Cortex of kidney (tissue), 1 donor: ENCODE data around the gene RAD50.
"Not testable (repeated sequence)": the region's sequence is repeated elsewhere in the genome, so short reads cannot be mapped to it uniquely, and the experiment has no call there.

Source experiments
- DNase-seq: peaks from one replicate; lab custom pipeline; 2025; lab: John Stamatoyannopoulos, UW

The RAD50 gene

DNA sequence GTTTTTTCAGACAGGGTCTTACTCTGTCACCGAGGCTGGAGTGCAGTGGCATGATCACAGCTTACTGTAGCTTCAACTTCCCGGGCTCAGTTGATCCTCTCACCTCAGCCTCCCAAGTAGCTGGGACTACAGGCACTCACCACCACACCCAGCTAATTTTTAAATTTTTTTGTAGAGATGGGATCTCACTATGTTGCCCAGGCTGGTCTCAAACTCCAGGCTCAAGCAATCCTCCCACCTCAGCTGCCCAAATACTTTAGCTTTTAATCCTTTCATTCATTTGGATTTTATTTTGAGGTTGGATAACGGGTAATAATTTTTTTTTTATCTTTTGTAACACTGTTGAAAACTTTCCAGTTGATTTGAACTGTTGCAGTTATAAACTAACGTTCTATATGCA is 76.8 kb downstream of the RAD50 start:
- DNase-seq = not testable (repeated sequence)

DNA sequence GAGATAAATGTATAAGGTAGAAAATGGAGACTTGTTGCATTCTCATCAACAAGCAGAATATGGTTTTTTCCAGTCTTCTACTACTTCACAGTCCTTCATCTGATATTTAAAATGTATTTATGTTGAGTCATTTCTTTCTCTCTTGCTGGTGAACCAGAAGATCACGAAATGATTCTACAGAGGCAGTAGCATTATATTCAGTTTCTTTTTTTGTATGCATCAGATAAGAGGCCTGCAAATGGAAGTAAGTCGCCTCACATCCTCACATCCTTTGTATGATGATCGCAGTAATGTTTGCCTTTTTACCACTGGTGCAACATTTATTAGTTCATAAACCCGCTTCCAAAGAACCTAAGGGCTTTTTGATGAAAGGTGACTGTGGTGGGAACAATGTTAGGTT is 79.1 kb downstream of the RAD50 start:
- DNase-seq = no peak

DNA sequence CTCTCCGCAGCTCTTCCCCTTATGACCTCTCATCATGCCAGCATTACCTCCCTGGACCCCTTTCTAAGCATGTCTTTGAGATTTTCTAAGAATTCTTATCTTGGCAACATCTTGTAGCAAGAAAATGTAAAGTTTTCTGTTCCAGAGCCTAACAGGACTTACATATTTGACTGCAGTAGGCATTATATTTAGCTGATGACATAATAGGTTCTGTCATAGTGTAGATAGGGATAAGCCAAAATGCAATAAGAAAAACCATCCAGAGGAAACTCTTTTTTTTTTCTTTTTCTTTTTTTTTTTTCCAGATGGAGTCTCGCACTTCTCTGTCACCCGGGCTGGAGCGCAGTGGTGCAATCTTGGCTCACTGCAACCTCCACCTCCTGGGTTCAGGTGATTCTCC is 80.5 kb downstream of the RAD50 start:
- no peak for DNase-seq

DNA sequence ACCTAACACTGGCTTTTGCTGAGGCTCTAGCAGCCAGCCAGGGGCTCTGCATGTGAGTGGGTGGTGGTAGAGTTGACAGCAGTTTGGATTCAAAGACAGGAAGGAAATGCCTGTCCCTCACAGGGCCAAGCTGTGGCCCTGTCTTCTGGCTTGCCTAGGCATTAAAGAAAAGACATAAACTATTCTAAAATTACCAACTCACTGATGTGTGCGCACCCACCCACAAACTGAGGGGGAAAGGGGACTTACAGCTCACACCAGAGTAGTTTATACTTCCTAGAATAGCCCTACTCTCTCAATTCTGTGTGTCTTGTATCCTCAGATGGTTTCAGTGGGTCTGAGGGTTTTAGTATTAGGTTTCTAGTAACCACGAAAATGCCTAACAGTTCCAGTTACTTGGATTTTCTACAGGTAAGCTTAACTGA is 82.9 kb downstream of the RAD50 start:
- DNase-seq = no peak

DNA sequence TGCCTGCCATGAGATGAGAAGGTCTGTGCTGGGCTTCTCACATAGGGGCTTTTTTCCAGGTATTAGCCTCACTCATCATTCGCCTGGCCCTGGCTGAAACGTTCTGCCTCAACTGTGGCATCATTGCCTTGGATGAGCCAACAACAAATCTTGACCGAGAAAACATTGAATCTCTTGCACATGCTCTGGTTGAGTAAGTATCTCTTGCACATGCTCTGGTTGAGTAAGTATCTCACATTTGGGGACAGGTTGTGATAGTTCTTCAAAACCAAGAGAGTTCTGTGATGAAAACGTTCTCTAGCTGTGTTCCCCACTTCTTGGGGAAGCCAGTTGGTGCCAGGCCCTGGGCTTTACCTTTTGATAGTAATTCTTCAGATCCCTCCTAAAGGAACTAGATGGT is 83.8 kb downstream of the RAD50 start:
- DNase-seq = no peak

DNA sequence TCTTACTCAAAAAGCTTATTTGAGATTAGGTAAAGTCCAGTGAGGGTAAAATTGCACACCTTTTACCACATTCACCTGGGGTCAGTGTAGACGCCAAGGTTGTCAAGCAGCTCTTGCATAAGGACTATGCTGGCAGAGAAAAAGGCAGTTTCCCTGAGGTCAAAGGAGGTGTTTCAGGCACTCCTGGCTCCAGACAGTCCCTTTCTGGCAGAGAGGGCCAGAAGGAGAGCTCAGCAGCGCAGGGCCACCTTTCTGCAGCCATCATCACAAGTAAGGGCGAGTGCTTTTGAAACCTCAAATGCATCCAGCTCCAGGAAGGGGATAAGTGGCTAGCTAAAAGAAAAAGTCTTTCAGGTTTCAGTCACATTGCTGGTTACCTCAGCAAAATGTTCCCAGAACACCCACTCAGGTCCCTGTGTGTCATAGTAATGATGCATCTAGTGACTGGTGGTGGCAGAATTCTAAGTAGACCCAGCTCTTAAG is 84.5 kb downstream of the RAD50 start:
- no peak for DNase-seq

DNA sequence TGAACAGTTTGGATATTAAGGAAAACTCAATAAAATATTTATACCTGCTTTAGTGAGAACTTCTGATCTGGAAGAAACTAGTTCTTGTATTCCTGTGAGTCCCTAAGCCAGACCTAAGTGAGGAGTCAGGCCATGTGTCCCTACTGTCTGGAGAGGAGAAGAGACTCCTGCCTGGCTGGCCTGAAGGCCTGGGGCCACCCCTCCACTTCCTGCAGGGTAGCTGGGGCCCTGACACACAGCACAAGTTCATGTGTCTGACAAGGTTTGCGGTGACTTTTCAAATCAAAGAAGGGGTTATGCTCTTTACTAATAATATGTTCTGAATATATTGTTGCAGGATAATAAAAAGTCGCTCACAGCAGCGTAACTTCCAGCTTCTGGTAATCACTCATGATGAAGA is 85.1 kb downstream of the RAD50 start:
- DNase-seq = no peak

DNA sequence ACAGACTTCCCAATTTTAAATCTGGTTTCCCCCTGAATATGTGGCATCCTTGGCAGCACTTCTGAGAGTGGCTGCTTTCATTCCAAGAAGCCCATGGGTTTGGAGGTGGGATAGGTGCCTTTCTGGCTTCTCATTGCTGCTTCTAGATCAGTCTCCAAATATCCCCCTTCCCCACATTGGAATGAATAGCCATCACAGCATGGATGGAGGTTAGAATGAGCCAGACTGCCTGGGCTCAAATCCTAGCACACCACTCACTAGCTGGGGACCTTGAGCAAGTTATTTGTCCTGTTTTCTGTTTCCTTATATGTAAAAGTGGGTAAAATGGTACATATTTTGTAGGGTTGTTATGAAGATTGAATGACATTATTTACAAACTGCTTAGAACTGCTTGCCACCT is 87.4 kb downstream of the RAD50 start:
- DNase-seq = no peak

DNA sequence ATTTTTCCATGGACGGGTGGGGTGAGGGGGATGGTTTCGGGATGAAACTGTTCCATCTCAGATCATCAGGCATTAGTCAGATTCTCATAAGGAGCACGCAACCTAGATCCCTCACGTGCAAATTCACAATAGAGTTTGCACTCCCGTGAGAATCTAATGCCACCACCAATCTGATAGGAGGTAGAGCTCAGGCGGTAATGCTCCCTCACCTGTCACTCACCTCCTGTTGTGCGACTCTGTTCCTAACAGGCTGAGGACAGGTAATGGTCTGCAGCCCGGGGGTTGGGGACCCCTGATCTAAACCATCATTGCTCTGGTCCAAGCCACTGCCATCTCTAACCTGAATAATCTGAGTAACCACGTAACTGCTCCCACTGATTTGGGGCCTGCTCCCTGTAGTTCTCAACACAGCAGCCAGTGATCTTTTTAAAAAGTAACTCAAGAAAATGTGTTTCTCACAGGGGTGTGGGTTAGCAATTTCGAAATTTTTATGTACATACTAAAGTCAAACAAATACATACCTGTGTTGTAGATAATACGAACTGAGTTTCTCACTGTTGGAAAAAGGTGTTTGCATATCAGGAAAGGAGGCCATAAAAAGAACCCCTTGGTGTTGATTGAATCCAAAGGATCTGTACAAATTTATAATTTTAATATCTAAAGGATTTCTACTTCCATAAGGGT is 89.9 kb downstream of the RAD50 start:
- DNase-seq = no peak

DNA sequence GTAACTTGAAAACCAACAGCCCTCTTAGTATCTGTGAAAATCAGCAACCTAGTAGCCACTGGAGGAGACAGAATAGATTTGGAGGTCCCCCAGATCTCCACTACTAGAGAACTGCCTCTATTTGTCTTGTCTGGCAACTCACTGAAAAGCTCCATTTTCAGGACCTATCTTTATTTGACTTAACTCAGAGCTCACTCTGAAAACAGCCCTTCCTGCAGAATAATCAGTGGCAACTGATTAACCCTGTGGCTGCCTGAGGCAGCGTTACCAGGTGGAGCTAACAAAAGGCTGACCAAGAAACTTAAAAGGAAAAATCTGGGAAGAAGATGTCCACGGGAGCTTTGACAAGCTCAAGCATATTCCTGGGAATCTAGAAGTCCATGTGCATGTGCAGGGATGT is 90.7 kb downstream of the RAD50 start:
- DNase-seq = no peak

DNA sequence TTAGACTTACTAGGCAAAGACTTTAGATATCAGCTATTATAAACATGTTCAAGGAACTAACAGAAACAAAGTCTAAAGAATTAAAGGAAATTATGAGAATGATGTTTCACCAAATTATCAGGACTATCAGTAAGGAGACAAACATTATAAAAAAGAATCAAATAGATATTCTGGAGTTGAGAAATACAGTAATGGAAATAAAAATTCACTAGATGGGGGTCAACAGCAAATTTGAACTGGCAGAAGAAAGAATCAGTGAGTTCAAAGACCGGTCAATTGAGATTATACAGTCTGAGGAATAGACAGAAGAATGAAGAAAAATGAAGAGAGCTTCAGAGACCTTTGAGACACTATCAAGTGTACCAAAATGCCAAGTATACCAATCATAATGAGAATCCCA is 91.6 kb downstream of the RAD50 start:
- no peak for DNase-seq

DNA sequence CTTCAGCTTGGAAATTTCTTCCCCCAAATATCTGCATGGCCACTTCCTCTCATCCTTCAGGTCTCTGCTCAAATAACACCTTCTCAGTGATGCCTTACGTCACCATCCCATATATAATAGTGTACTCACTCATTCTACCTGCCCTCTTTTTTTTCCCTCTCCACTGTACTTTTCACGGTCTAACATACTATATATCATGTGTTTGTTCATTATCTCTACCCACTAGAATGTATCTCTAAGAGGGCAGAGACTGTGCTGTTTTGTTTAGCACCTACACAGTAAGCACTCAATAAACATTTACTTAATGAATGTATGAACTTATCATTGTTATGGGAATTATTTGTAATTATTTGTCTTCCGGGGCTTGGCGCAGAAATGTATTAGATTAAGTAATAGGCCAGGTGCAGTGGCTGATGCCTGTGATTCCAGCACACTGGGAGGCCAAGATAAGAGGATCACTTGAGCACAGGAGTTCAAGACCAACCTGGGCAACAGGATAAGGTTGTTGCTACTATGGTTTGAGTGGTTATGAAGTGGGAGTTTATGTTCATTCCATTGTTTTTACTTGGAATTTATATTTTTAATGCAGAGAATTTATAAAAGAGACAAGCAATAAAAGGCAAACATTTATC is 95.2 kb downstream of the RAD50 start:
- DNase-seq = no peak

DNA sequence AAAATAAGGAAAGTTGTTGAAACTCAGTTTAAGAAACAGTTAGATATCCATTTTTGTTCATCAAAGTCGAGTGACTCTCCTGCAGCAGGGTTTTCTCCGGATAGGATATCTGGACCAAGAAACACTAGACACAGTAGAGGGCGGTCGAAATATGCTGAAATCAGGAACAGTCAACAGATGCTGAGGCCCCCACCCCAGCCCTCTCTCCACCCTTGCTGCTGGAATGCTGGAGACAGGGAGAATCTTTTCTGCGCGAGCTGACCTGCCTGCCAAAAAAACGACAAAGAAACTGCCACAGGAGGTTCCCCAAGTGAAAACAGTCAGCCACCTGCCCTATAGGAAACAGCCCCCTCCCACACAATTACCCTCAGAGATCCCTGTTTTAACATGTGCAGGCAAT is 96.9 kb downstream of the RAD50 start:
- DNase-seq = no peak

DNA sequence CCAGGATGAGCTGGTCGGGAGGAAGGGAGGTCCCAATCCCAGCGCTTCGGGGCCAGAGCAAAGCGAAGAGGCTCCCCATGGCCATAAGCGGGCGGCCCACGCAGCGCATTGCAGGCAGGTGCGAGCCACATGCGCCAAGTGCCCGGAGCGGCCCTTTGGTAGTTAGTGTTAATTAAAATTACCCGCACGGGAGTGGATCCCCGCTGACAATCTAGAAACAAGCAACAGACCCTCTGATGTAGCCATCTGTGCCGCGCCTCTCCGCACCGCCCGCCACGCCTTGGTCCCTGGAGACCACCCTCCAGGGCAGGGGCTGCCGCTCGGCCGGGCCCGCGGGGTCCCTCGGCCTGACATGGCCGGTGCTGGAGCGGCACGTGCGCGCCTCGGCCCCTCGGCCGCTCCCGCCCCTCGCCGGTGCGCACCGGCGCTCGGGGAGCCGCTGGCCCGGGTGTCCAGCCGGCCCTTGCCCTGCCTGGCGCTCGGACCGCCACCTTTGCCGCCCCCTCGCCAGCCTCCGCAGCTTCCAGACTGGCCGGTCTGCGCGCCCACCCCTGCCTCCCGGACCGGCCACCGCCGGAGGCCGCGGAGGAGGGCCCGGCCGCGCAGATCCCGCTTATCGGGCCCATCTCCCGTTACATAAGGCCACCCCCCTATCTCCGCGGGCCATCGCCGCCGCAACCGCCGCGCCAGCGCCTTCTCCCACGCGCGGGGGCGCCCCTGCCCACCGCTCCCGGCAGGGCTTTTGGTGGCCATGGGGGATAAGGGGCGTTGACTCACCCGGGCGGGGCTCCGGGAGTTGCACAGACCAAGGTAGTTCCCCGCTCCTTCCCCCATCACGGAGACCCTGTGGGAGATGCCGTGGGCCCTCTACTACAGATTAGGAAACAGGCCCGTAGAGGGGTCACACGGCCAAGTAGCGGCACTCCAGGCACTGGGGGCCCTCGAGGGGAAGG is 99.3 kb downstream of the RAD50 start:
- DNase-seq = no peak

DNA sequence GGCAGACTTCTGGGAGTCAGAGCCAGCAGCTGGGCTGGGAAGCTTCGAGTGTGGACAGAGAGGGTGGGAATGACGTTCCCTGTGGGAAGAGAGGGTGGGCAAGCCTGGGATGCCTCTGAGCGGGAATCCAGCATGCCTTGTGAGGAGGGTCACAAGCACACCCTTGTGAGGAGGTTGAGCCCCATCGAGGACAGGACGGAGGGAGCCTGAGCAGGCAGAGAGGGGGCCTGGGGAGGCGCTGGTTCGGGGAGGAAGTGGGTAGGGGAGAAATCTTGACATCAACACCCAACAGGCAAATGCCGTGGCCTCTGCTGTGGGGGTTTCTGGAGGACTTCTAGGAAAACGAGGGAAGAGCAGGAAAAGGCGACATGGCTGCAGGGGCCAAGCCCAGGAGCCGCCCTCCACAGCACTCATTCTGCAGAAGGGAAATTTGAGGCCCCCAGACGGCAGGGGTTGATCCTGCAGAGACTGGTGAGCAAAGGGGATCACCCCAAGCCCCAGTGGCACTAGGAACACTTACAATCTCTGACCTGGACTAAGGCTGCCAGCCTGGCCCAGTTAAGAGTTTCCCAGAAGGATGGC is 100.1 kb downstream of the RAD50 start:
- no peak for DNase-seq

DNA sequence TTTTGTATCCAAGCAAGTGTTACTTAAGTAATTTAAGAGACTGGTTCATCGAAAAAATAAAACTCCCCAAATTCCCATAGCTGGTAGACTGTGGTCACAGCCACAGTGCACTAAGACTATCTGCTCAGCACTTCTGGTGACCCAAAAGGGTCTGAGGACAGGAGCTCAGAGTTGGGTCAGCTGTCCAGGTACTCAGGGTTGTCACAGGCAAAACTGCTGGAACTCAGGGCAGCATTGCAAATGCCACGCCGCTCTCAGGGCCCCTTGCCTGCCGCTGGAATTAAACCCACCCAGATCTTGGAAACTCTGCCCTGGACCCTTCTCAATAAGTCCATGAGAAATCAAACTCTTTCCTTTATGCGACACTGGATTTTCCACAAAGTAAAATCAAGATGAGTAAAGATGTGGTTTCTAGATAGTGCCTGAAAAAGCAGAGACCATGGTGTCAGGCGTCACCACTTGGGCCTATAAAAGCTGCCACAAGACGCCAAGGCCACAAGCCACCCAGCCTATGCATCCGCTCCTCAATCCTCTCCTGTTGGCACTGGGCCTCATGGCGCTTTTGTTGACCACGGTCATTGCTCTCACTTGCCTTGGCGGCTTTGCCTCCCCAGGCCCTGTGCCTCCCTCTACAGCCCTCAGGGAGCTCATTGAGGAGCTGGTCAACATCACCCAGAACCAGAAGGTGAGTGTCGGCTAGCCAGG is 101.1 kb downstream of the RAD50 start, which contains the start of gene IL13:
Gene IL13 (plus strand): TSS at position 498 of the 705 bp plus-strand sequence. CDS start 14 bp downstream, at position 512.
- no peak for DNase-seq

DNA sequence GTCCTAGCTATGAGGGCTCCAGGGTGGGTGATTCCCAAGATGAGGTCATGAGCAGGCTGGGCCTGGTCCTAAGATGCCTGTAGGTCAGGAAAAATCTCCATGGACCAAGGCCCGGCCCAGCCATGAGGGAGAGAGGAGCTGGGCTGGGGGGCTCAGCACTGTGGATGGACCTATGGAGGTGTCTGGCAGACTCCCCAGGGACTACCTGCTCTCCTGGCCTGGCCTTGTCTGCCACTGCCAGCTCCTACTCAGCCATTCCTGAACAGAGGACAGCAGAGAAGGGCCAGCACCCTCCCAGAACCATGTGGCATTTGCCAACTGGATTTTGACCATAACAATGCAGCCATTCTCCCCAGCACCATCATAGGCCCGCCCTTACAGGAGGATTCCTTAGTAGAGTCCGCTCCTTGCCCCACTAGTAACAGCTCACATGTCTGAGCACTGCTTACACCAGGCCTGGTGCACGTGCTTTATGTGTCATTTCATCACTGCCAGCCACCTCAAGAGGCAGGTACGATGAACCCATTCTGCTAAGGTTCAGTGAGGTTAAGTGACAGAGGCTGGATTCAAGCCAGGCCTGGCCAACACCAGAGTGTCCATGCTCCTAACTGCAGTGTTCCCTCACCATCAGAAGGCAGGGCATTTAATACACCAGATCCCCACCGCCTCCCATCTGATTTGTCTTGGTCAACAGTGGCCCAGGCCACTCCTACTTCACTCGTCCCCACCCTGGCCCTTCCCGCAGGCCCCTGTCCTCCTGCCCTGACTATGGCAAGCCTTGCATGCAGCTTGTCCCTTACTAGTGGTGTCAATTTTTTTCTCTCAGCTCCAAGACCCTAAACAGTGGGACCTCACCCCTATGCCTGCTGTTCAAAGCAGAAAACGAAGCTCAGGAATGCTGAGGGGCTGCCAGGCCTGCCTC is 101.9 kb downstream of the RAD50 start:
- DNase-seq = no peak

DNA sequence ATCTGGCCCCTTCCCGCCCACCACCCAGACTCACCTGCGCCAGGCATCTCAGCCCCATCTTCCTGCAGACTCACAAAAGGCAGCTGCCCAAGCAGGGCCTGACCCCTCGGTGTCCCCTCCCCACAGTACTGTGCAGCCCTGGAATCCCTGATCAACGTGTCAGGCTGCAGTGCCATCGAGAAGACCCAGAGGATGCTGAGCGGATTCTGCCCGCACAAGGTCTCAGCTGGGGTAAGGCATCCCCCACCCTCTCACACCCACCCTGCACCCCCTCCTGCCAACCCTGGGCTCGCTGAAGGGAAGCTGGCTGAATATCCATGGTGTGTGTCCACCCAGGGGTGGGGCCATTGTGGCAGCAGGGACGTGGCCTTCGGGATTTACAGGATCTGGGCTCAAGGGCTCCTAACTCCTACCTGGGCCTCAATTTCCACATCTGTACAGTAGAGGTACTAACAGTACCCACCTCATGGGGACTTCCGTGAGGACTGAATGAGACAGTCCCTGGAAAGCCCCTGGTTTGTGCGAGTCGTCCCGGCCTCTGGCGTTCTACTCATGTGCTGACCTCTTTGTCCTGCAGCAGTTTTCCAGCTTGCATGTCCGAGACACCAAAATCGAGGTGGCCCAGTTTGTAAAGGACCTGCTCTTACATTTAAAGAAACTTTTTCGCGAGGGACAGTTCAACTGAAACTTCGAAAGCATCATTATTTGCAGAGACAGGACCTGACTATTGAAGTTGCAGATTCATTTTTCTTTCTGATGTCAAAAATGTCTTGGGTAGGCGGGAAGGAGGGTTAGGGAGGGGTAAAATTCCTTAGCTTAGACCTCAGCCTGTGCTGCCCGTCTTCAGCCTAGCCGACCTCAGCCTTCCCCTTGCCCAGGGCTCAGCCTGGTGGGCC is 103.1 kb downstream of the RAD50 start:
- no peak for DNase-seq

DNA sequence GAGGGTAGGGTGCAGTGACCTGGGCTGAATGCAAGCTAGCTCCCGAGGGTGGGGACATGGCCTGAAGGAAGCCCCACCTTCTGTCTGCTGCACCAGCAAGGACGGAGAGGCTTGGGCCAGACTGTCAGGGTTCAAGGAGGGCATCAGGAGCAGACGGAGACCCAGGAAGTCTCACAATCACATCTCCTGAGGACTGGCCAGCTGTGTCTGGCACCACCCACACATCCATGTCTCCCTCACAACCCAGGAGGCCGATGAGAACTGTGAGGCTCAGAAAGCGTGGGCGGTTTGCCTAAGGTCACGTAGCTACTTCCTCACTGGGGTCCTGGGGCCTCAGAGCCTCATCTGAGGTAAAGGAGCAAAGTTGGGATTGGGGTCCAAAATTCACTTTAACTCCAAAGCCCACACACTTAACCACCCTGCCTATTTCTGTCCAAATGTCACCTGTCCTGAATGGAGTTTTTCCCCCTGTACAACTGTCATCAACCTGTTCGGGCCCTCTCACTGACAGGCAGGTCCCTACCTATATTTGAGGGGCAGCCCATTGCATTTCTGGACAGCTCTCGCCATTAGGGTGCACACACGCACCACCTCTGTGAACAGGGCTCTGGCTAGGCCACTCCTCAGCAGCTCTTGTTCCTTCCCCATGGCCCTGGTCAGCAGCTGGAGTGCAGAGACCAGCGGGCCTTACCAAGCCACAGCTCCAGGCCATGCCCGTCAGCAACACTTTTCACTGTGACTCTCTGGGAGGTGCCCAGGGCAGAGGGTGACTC is 104.6 kb downstream of the RAD50 start:
- no peak for DNase-seq
